Neuron (in vitro differentiated cells): ENCODE data around the gene KCND3.

ENCODE experiments used
- H2AFZ ChIP-seq: one replicate; pipeline ENCODE4 v1.6.1; 2013; ENCODE audit warnings: low read depth, mild to moderate bottlenecking, inconsistent platforms, low read length, moderate library complexity
- H3K27me3 ChIP-seq: one replicate; pipeline ENCODE4 v1.6.1; 2013; ENCODE audit warnings: low read length; ENCODE audit not compliant: insufficient read depth
- H3K36me3 ChIP-seq: one replicate; pipeline ENCODE4 v1.6.1; 2013; ENCODE audit warnings: low read length; ENCODE audit not compliant: insufficient read depth
- H3K4me1 ChIP-seq: one replicate; pipeline ENCODE4 v1.6.1; 2013; ENCODE audit warnings: low read length; ENCODE audit not compliant: insufficient read depth
- H3K4me3 ChIP-seq: 2 replicates; pipeline ENCODE4 v1.5.1; 2013; ENCODE audit warnings: mild to moderate bottlenecking, low read length, moderate library complexity
- H3K9me3 ChIP-seq: one replicate; pipeline ENCODE4 v1.6.1; 2013; ENCODE audit warnings: low read length

The KCND3 gene

GRCh38 chr1:111895017-111895416 lies 94.5 kb downstream of the KCND3 start:
- H3K36me3 ChIP-seq: no peaks in the 10 kb centered on the region
- peaks cover 4% of the 10 kb centered on the region for H3K4me1 ChIP-seq
- H3K4me3 ChIP-seq: no peak overlapping the region
- no peak overlapping the region for H2AFZ ChIP-seq
- H3K27me3 ChIP-seq: peaks cover 3% of the 10 kb centered on the region
- H3K9me3 ChIP-seq: no peaks in the 10 kb centered on the region

DNA sequence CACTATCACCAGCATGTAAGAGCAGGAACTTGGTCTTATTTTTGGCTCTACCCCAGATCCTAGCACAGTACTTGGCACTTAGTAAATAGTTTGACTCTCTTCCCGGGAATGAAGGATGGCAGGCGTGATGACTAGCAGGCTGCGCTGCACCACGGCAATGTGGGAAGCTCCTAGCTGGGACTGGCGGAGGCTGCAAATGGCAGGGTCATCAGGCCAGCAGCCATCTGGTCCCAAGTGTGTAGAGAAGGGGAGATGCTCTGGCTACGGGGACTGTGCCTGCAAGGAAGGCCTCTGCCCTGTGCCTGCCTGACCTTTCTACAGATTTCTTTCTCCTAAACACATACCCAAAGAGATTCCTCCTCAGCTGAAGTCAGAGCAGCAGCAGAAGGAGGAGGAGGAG lies 95.0 kb downstream of the KCND3 start:
- H3K4me1 ChIP-seq: peaks cover 4% of the 10 kb centered on the region
- no peak overlapping the region for H2AFZ ChIP-seq
- H3K27me3 ChIP-seq: peaks cover 3% of the 10 kb centered on the region
- H3K9me3 ChIP-seq: no peaks in the 10 kb centered on the region
- no peak overlapping the region for H3K4me3 ChIP-seq
- H3K36me3 ChIP-seq: no peaks in the 10 kb centered on the region

DNA sequence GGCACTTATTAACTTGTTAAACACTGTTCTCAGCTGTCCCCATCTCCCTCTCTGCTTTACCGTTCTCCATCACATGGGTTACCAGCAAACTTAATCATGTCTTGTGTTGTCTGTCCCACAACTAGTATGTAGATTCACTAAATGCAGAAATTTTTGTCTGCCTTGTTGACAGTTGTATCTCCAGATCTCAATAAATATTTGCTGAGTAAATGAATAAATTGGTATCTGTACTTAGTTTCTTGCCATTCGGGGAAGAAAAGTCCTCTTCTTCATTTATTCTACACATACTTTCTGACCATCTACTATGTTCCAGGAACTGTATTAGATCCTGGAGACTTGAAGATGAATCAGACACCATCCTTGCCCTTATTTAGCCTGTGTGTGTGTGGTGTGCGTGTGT lies 97.9 kb downstream of the KCND3 start:
- peaks cover 6% of the 10 kb centered on the region for H3K4me1 ChIP-seq
- no peaks in the 10 kb centered on the region for H3K9me3 ChIP-seq
- no peaks in the 10 kb centered on the region for H3K36me3 ChIP-seq
- H3K27me3 ChIP-seq: no peaks in the 10 kb centered on the region
- no peak overlapping the region for H2AFZ ChIP-seq
- no peak overlapping the region for H3K4me3 ChIP-seq

GRCh38 chr1:111888740-111889376 lies 100.6 kb downstream of the KCND3 start:
- Histone ChIP-seq H3K4me3 (no peak overlapping the region), H3K36me3 (no peaks in the 10 kb centered on the region)

DNA sequence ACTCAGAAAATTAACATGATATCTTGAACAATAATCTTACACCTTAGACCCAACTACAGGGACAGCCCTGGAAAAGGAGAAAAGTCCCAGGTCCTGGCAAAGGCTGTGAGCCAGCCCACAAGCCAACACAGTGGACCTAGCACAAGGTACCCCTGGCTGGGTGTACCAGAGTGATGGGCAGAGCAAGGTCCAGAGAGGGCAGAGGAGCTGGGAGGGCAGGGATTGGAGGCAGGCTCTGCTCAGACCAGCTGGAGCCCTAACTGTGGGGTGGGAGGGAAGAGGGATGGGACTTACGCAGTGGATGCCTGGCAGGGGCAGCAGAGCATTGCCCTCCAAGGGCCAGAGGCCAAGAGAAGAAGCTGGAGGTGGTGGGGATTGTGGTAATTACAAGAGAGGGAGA lies 101.6 kb downstream of the KCND3 start:
- Histone ChIP-seq H3K9me3 (no peaks in the 10 kb centered on the region), H2AFZ (no peak overlapping the region), H3K4me1 (peaks cover 2% of the 10 kb centered on the region), H3K27me3 (peaks cover under 1% of the 10 kb centered on the region), H3K36me3 (no peaks in the 10 kb centered on the region), H3K4me3 (no peak overlapping the region)

More at GRCh38 chr1:111888740-111889376, 100.6 kb downstream of the KCND3 start:
- peaks cover 2% of the 10 kb centered on the region for H3K4me1 ChIP-seq
- H3K9me3 ChIP-seq: no peaks in the 10 kb centered on the region
- no peaks in the 10 kb centered on the region for H3K27me3 ChIP-seq
- no peak overlapping the region for H2AFZ ChIP-seq

DNA sequence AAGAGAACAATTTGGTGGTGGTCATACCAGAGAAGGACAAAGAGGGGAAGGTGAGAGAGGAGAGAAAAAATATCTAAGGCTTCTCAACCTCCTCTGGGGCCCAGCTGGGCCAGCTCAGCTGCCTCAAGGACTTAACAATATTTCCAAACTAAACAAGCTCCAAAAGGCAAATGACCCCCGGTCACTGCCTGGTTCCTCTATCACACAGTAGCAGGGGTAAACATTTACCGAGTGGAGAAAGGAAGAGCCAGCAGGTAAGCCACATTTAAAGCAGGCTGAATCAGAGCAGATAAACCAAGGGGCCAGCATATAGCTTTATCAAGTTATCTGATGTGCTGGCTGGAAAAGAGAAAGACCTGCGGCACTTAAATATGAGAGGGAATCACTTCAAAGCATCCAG lies 102.1 kb downstream of the KCND3 start:
- H3K27me3 ChIP-seq: peaks cover 3% of the 10 kb centered on the region
- no peaks in the 10 kb centered on the region for H3K36me3 ChIP-seq
- peaks cover 2% of the 10 kb centered on the region for H3K4me1 ChIP-seq
- no peaks in the 10 kb centered on the region for H3K9me3 ChIP-seq
- H3K4me3 ChIP-seq: no peak overlapping the region
- no peak overlapping the region for H2AFZ ChIP-seq

GRCh38 chr1:111886741-111887140 lies 102.7 kb downstream of the KCND3 start:
- Histone ChIP-seq H3K4me1 (peaks cover 4% of the 10 kb centered on the region), H3K27me3 (peaks cover 3% of the 10 kb centered on the region), H3K36me3 (no peaks in the 10 kb centered on the region), H3K4me3 (no peak overlapping the region), H3K9me3 (no peaks in the 10 kb centered on the region), H2AFZ (no peak overlapping the region)

- H3K4me3 ChIP-seq: no peak overlapping the region
- H2AFZ ChIP-seq: no peak overlapping the region
Measured at GRCh38 chr1:111884772-111885443, 104.6 kb downstream of the KCND3 start.

DNA sequence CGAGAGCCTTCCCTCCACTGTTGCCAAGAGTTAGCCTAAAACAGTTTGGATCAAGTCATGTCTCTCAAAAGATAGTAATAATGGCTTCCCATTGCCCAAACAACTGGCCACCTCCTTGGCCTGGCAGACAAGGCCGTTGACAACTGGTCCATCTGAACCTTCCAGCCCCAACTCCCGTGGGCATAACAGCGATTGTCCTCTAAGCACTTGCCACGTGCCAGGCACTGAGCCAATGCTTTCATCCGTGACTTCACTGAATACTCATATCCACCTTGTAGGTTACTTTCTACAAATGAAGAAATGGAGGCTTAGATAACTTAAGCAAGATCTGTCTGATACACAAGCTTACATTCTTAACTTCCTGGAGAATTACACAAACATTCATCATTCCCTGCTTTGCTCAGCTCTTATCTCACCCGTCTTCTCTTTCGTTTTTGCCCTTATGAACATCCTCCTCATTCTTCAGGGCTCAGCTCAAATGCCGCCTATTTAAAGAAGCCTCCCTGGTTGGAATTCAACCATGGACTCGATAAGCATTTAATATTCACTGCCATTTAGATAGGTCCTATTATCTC lies 106.4 kb downstream of the KCND3 start:
- Histone ChIP-seq H3K36me3 (no peaks in the 10 kb centered on the region), H3K4me1 (peaks cover 20% of the 10 kb centered on the region), H2AFZ (no peak overlapping the region), H3K27me3 (peaks cover 7% of the 10 kb centered on the region), H3K9me3 (no peaks in the 10 kb centered on the region), H3K4me3 (no peak overlapping the region)

More at GRCh38 chr1:111884772-111885443, 104.6 kb downstream of the KCND3 start:
- no peaks in the 10 kb centered on the region for H3K36me3 ChIP-seq
- no peaks in the 10 kb centered on the region for H3K9me3 ChIP-seq
- peaks cover 7% of the 10 kb centered on the region for H3K27me3 ChIP-seq
- peaks cover 12% of the 10 kb centered on the region for H3K4me1 ChIP-seq

DNA sequence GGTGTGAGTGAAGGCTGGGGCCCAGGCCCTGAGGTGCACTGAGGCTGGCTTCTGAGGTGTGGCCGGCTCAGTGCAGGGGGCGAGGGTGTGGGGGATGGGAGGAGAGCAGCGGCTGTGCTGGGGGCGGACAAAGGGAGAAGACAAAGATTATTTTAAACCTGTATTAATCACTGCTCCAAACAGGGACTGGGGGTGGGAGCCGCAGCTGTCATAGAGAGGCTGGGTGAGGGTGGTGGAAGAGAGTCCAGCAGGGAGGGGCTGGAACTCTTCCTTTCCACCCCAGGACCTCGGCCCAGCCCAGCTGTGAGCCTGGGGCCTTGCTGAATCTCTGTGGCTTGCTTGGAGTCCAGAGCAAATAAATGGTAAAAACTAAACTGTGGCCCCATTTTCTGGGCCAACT lies 106.9 kb downstream of the KCND3 start:
- H3K4me1 ChIP-seq: peaks cover 20% of the 10 kb centered on the region
- no peaks in the 10 kb centered on the region for H3K9me3 ChIP-seq
- H3K36me3 ChIP-seq: no peaks in the 10 kb centered on the region
- no peak overlapping the region for H3K4me3 ChIP-seq
- H3K27me3 ChIP-seq: peaks cover 7% of the 10 kb centered on the region
- H2AFZ ChIP-seq: no peak overlapping the region

- Histone ChIP-seq H3K9me3 (no peaks in the 10 kb centered on the region), H3K4me1 (peaks cover 18% of the 10 kb centered on the region), H3K4me3 (no peak overlapping the region), H3K36me3 (no peaks in the 10 kb centered on the region), H3K27me3 (peaks cover 11% of the 10 kb centered on the region), H2AFZ (no peak overlapping the region)
Measured at GRCh38 chr1:111880881-111881837, 108.3 kb downstream of the KCND3 start.

DNA sequence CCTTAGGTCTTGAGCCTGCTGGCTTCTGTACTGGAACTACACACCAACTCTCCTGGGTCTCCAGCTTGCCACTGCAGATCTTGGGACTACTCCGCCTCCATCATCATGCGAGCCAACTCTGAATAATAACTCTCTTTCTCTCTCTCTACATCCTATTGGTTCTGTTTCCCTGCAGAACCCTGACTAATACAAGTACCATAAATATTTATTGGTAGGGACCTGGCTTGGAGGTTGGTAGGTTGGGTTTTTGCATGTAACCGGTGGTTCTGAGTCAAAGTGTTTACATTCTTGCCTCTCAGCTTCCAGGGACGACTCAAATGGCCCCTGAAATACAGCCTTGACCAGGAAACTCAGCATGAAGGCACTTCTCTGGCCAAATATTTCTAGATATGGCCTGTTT lies 110.4 kb downstream of the KCND3 start:
- peaks cover 19% of the 10 kb centered on the region for H3K27me3 ChIP-seq
- H3K4me1 ChIP-seq: peaks cover 18% of the 10 kb centered on the region

GRCh38 chr1:111878649-111879048 lies 110.8 kb downstream of the KCND3 start:
- Histone ChIP-seq H3K4me1 (peaks cover 18% of the 10 kb centered on the region), H2AFZ (no peak overlapping the region), H3K4me3 (no peak overlapping the region), H3K9me3 (no peaks in the 10 kb centered on the region), H3K36me3 (no peaks in the 10 kb centered on the region), H3K27me3 (peaks cover 19% of the 10 kb centered on the region)

More for the DNA sequence above, 110.4 kb downstream of the KCND3 start:
- H3K4me3 ChIP-seq: no peak overlapping the region
- H2AFZ ChIP-seq: no peak overlapping the region
- H3K36me3 ChIP-seq: no peaks in the 10 kb centered on the region
- no peaks in the 10 kb centered on the region for H3K9me3 ChIP-seq
